Bronchial epithelial cell (primary cell): ENCODE measurements around the gene CCL3. TPM values are rescaled to one million over a fixed set of nuclear protein-coding genes. Genes with fewer than 3 reads are reported as not detected.
"Not testable (repeated sequence)": the region's sequence is repeated elsewhere in the genome, so short reads cannot be mapped to it uniquely, and the experiment has no call there.

Experiments used
- DNase-seq: peaks from one replicate; pipeline ENCODE4 v3.0.0-alpha.2; 2010; ENCODE audit warnings: low read depth
- FAIRE-seq: peaks from 2 replicates; lab custom pipeline; 2011; peaks lifted over from hg19 to GRCh38; lab: Jason Lieb, UNC
- H3K27me3 ChIP-seq: 2 replicates; pipeline ENCODE4 v1.5.1; 2011; ENCODE audit warnings: low read length; ENCODE audit not compliant: control insufficient read depth, insufficient read depth
- H3K36me3 ChIP-seq: 2 replicates; pipeline ENCODE4 v1.5.1; 2011; ENCODE audit warnings: low read length; ENCODE audit not compliant: control insufficient read depth, insufficient read depth
- H3K4me3 ChIP-seq: 2 replicates; pipeline ENCODE4 v1.5.1; 2011; ENCODE audit warnings: mild to moderate bottlenecking, low read depth, low read length, control low read depth
- total RNA-seq: library from RNA; depleted of rRNA; stranded (reverse); fragments of >200 nt; gene quantifications from 2 replicates; pipeline ENCODE4 v1.2.1, GENCODE V29; 2014
- TF ChIP-seq, protein P1 (sequence below): IDR thresholded peaks from 2 replicates; pipeline ENCODE4 v1.5.1; 2011; ENCODE audit warnings: mild to moderate bottlenecking, moderate library complexity, low read length, control low read depth, inconsistent platforms; ENCODE audit not compliant: insufficient read depth, severe bottlenecking

The CCL3 gene
- total RNA-seq, 1 donor from 2014 or later = not detected

DNA sequence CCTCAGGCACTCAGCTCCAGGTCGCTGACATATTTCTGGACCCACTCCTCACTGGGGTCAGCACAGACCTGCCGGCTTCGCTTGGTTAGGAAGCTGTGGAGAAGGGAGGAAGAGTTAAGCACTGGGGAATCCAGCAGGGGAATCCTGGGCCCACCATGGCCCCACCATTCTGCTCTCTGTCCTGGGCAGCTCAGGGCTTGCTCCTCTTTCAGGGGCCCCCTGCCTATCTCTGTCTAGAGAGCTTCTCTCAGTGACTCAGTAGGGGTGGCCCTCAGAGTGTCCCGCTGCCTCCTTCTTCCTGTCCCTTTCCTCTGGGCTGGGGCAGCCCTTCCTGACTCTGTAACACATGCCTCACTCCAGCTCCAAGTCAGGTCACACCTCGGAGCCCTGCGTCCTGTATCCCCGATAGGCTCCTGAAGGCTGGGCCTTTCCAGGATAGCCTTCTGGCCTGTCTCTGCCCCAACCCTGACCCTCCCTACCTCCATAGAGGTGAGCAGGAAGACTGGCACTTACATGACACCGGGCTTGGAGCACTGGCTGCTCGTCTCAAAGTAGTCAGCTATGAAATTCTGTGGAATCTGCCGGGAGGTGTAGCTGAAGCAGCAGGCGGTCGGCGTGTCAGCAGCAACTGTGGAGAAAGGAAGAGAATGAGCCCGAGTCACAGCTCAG, 1.1 kb downstream of the CCL3 start:
- no peaks in the 10 kb centered on the region for H3K36me3 ChIP-seq
- no peak overlapping the region for H3K4me3 ChIP-seq
- DNase-seq = no peak
- TF ChIP-seq, protein P1, sequence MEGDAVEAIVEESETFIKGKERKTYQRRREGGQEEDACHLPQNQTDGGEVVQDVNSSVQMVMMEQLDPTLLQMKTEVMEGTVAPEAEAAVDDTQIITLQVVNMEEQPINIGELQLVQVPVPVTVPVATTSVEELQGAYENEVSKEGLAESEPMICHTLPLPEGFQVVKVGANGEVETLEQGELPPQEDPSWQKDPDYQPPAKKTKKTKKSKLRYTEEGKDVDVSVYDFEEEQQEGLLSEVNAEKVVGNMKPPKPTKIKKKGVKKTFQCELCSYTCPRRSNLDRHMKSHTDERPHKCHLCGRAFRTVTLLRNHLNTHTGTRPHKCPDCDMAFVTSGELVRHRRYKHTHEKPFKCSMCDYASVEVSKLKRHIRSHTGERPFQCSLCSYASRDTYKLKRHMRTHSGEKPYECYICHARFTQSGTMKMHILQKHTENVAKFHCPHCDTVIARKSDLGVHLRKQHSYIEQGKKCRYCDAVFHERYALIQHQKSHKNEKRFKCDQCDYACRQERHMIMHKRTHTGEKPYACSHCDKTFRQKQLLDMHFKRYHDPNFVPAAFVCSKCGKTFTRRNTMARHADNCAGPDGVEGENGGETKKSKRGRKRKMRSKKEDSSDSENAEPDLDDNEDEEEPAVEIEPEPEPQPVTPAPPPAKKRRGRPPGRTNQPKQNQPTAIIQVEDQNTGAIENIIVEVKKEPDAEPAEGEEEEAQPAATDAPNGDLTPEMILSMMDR = no peak
- FAIRE-seq = no peak
- no peaks in the 10 kb centered on the region for H3K27me3 ChIP-seq

DNA sequence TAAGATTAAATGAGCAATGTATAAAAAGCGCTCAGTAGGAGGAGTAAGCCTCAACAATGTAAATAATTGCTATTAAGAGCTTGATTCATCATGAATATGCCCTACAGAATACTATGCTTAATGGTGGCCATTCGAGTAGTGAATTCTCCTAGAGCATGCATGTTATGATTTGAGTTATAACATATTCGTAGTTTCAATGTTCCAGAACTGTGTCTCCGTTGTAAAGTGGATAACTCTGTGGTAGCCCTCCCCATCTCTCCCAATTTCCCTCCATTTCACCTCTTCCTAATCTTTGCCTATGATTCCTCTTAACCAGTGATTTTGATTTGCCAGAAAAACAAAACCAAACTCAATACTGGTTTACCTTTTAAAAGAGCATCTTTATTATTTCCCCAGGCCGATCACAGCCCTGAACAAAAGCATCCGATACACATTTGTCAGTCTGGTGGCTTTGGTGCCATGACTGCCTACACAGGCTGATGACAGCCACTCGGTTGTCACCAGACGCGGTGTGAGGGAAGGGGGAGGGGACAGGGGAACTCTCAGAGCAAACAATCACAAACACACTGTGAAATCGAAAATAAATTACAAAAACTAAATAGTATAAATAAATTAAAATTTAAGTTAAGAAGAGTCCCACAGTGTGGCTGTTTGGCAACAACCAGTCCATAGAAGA, 1.9 kb downstream of the CCL3 start:
- H3K36me3 ChIP-seq, FAIRE-seq, H3K4me3 ChIP-seq, H3K27me3 ChIP-seq, DNase-seq: not testable (repeated sequence)

DNA sequence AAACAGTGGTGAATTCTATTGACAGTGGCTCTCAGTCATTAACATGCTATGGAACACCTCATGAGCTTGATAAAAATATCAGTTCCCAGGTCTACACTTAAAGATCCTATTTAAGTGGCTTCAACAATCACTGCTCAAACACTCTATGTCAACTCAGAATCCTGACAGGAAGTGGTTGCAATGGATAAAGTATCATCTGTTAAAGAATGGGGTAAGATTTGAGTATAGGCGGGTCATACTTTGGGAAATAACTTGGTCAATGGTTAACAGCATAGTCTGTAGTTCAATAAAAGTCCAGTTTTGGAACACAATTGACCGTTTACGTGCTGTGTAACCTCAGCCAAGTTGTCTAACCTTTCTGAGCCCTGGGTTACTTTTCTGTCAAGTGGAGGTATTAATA, 2.5 kb downstream of the CCL3 start:
- not testable (repeated sequence) for H3K27me3 ChIP-seq, H3K4me3 ChIP-seq, FAIRE-seq, DNase-seq, H3K36me3 ChIP-seq

DNA sequence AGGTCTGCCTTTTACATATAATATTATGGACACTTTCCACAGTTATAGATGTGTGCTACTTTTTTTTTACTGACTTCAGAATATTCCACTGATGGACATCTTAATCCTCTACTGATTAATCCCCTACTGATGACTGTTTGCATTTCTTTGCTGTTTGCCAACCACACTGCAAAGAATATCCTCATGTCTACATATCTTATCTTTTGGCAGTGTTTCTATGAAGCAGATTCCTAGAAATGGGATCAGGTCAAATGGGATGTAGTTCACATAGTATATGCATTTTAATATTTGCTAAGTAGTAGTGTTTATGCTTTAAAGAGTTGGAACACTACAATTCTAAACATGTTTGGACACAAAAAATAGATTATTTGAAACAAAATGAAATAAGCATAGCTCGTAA, 3.2 kb downstream of the CCL3 start:
- Histone ChIP-seq H3K27me3 (no peaks in the 10 kb centered on the region), H3K4me3 (no peak overlapping the region), H3K36me3 (no peaks in the 10 kb centered on the region)
- DNase-seq = no peak
- TF ChIP-seq, protein P1 = no peak
- no peak for FAIRE-seq

DNA sequence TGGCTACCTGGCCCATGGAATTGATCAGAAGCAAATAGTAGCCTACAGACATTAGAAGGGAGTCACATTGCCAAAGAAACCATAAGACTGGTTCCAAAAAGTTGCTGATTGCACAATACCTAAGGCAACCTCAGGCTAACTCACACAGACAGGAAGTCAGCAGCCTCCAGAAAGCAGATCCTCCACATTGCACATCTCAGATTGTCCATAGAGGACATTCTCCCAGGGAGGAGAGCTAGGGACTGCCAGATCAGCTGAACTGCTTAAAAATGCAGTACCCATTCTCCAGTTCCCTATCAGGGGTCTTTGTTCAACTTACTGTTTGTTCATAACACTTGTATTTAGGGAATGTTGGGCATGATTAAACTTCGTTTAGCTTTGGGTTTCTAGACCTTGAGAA, 4.2 kb downstream of the CCL3 start:
- TF ChIP-seq, protein P1 = no peak
- peak; percentile 28 for DNase-seq
- H3K27me3 ChIP-seq = no peaks in the 10 kb centered on the region
- FAIRE-seq = no peak
- no peak overlapping the region for H3K4me3 ChIP-seq
- no peaks in the 10 kb centered on the region for H3K36me3 ChIP-seq

DNA sequence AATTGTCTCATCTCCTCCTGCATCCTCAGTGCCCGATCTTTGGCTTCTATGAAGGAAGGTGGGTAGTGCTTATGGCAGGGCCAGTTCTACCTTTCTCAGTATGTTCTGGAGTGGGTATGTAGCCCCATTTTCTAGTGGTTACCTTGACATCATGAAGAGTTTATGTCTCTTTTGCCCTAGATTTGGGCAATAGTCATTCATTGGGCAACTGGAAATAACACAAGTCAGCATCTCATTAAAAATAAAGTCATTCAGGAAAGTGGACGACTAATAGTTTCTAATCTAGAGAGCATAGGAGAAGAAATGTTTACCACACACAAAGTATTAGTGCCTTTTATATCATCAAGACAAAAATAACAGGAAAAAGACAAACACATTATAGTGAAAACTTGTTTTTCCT, 6.3 kb downstream of the CCL3 start:
- not testable (repeated sequence) for H3K4me3 ChIP-seq, H3K36me3 ChIP-seq, DNase-seq, FAIRE-seq, H3K27me3 ChIP-seq

DNA sequence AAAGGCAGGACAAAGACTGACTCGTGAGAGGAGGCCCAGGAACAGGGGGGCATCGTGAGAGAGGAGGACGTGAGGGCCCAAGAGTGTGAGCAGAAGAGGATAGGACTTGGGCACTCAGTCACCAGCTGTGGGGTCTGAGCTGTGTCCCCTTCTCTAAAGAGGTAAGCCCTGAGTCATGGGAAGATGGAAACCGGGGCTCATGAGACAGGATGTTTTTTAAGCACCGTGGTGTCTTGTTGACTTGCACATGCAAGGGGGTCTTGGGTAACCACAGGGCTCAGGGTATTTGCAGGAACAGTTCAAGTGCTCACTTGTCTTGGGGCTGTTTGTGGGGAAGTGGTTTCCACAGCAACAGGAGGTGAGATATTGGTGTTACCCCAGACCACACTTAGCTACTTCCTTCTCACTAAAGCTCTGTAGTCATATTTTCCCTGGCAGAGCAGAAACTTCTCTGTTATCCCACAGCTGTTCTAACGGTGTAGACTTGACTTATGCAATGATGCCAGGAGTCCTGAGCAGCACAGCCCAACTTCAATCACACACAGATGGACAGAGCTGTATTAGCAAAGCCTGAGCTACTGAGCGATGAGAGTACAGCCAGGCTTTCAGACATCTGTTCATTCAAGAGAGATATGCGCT, 7.3 kb downstream of the CCL3 start:
- DNase-seq, H3K4me3 ChIP-seq, FAIRE-seq, H3K36me3 ChIP-seq, H3K27me3 ChIP-seq: not testable (repeated sequence)

DNA sequence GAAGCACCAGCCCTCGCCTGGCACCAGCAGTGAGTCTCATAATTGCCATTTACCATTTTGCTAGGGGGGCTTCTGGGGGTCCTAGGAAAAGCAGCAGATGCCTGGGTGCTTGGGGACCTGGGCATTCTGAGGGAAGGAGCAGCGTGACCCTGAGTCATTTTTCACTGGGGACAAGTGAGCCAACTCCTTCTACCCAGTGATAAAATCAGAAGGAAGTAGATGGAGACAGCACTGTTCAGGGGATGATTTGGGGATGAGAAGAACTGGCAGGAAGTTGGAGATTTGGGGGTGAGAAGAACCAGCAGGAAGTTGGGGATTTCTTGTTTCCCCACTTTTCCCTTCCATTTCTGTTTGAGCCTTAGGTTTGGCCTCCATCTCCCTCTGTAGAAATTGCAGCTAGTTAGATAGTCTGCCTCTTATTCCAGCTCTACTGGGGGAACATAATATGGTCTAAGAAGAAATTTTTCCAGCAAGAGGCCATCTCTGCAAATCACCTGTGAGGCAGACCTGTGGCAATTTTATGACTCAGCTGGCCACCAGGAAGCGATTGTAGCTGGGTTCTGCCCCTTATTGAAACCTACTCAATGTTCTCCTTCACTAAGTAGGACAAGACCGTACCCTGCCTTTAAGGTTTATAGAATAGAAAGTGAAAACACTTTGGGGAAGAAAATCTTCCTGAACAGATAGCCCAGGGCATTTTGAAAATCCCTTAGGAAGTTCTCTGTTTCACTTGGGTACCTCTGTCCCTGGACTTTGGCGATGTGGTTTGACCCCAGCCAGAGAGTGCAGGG, 8.1 kb downstream of the CCL3 start:
- not testable (repeated sequence) for H3K4me3 ChIP-seq, DNase-seq, FAIRE-seq, H3K27me3 ChIP-seq, H3K36me3 ChIP-seq
